ENCODE results near the gene ASIC3. TPM values are rescaled to one million over a fixed set of nuclear protein-coding genes. Genes with fewer than 3 reads are reported as not detected.

ASIC3 gene
- 0.18 TPM in 1 of 2 replicates, not detected in the other for total RNA-seq (ENCODE audit: low replicate concordance)

DNA sequence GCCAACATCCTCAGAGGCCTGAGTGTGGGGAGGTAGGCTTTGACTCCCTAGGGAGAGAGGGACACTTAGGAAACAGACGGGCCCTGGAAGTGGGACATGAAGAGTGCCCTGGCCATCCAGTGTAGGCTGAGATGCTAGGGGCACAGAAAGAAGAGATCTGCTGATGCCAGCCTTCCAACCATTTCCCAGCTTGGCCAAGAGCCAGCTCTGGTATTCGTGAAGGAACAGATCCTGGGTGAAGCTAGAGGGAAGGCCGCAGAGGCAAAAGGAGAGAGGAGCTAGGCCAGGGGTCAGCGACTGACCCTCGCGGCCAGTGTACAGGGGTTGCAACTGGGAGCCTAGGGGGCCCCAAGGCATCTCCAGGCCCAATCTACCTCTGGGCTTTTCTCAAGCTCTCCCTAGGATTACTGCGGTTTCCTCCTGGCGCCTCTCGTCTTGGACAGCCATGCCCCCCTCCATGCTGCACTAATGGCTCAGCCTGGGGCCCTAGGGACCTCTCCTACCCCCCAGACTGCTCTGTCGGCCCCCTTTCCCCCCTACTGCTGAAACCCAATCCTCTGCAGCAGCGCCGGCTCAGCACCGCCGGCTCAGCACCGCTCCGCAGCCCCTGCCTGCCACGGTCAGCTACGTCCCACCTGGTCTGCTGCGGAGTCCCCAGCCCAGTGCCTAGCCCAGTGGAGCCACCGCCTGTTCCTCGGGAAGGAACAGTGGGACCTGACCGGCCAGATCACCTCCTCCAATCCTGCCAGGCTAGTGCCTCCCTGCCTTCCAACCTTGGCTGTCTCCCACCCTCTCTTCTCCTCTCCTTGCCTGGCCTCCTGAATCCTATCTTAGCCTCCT lies at the start of gene ASIC3:
Gene ASIC3, plus strand, starts transcription at position 556 of the 840 bp plus-strand sequence. CDS start 355 bp downstream, outside the sequence.
- H3K4me3 ChIP-seq (ENCODE audit: low read depth, low read length): no peak within 1 kb of the TSS
- TF ChIP-seq CTCF (IDR thresholded peaks at IDR 0.05; ENCODE audit: insufficient read depth, low read length): no peak
- DNase-seq (ENCODE audit: low read depth): no peak

GRCh38 chr7:150999001-150999400 lies 49.3 kb upstream of the ASIC3 start:
- DNase-seq (ENCODE audit: low read depth): no peak
- H3K4me3 ChIP-seq (ENCODE audit: low read depth, low read length): no peak overlapping the region
- no peak for TF ChIP-seq CTCF (IDR thresholded peaks at IDR 0.05; ENCODE audit: insufficient read depth, low read length)

GRCh38 chr7:150999497-151000230 lies 48.7 kb upstream of the ASIC3 start:
- DNase-seq (ENCODE audit: low read depth): no peak
- no peak overlapping the region for H3K4me3 ChIP-seq (ENCODE audit: low read depth, low read length)
- no peak for TF ChIP-seq CTCF (IDR thresholded peaks at IDR 0.05; ENCODE audit: insufficient read depth, low read length)

DNA sequence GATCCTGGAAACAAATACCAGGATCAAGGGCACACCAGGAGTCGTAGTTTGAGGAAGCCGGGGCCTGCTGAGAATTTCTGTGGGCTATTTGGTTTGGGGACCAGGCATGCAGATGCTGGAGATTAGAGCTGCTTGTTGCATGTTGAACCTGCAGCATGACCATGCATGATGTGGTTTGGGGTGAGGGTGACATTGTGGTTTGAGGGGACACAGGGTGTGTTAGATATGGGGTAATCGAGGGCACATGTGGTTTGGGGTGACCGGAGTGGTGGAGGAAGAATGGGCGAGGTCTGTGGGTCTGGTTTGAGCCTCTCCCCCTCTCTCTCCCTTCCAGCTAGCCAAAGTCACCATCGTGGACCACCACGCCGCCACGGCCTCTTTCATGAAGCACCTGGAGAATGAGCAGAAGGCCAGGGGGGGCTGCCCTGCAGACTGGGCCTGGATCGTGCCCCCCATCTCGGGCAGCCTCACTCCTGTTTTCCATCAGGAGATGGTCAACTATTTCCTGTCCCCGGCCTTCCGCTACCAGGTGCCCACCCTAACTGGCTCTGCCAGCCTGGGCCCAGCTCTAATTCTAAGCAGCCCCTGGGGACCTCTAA lies 47.3 kb upstream of the ASIC3 start:
- no peak for TF ChIP-seq CTCF (IDR thresholded peaks at IDR 0.05; ENCODE audit: insufficient read depth, low read length)
- H3K4me3 ChIP-seq (ENCODE audit: low read depth, low read length): no peak overlapping the region
- no peak for DNase-seq (ENCODE audit: low read depth)

DNA sequence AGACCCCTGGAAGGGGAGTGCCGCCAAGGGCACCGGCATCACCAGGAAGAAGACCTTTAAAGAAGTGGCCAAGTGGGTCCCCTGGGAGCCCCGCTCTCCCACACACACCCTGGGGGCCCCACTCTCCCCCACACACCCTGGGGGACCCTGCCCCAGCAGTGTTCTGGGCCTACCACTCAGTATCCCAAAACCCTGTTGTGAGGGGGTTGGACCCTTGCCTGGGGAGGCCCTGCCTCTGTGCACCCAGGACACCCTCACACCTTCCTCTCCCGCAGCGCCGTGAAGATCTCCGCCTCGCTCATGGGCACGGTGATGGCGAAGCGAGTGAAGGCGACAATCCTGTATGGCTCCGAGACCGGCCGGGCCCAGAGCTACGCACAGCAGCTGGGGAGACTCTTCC lies 46.8 kb upstream of the ASIC3 start:
- no peak for TF ChIP-seq CTCF (IDR thresholded peaks at IDR 0.05; ENCODE audit: insufficient read depth, low read length)
- H3K4me3 ChIP-seq (ENCODE audit: low read depth, low read length): no peak overlapping the region
- DNase-seq (ENCODE audit: low read depth): no peak

DNA sequence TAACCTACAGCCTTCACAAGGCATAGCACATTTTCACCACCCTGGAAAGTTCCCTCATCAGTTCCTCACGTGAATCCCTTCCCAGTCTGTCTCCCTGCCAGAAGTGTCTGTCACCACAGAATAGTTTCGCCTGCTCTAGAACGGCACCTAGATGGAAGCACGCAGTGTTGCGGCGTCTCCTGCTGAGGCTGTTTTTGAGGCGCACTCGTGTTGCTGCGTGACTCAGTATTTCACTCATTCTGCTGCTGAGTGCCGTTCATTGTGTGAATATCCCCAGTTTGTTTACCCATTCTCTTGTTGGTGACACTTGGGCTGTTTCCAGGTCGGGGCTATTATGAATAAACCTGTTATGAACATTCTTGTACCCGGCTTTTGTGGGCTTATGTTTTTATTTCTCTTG lies 44.8 kb upstream of the ASIC3 start:
- DNase-seq (ENCODE audit: low read depth): no peak
- TF ChIP-seq CTCF (IDR thresholded peaks at IDR 0.05; ENCODE audit: insufficient read depth, low read length): no peak
- no peak overlapping the region for H3K4me3 ChIP-seq (ENCODE audit: low read depth, low read length)
